Mucosa of gallbladder (tissue), 1 donor: Measurements from ENCODE around the gene SLC1A1. TPM values are rescaled to one million over a fixed set of nuclear protein-coding genes. Genes with fewer than 3 reads are reported as not detected.
"Not testable (repeated sequence)": the region's sequence is repeated elsewhere in the genome, so short reads cannot be mapped to it uniquely, and the experiment has no call there.

Source experiments
- DNase-seq: peaks from one replicate; pipeline ENCODE4 v3.0.0-alpha.2; 2020; ENCODE audit warnings: low spot score
- total RNA-seq: library from RNA; stranded (reverse); gene quantifications from one replicate; pipeline ENCODE4 v1.2.1, GENCODE V29; 2021
- donor health status: DM: no; HTN: no; CAD: no.

SLC1A1 gene
- total RNA-seq, 1 donor from 2014 or later = 109 TPM

GRCh38 chr9:4541856-4542255 lies 51.6 kb downstream of the SLC1A1 start:
- DNase-seq = no peak

DNA sequence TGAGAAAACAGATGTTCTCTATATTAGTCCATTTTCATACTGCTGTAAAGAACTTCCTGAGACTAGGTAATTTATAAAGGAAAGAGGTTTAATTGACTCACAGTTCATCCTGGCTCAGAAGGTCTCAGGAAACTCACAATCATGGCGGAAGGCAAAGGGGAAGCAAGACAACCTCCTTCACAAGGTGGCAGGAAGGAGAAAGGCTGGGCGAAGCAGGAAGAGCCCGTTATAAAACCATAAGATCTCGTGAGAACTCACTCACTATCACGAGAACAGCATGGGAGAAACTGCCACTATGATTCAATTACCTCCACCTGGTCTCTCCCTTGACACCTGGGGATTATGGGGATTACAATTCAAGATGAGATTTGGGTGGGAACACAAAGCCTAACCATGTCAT lies 54.4 kb downstream of the SLC1A1 start:
- DNase-seq = not testable (repeated sequence)

- DNase-seq = no peak
Measured at GRCh38 chr9:4547016-4547415, 56.7 kb downstream of the SLC1A1 start.

DNA sequence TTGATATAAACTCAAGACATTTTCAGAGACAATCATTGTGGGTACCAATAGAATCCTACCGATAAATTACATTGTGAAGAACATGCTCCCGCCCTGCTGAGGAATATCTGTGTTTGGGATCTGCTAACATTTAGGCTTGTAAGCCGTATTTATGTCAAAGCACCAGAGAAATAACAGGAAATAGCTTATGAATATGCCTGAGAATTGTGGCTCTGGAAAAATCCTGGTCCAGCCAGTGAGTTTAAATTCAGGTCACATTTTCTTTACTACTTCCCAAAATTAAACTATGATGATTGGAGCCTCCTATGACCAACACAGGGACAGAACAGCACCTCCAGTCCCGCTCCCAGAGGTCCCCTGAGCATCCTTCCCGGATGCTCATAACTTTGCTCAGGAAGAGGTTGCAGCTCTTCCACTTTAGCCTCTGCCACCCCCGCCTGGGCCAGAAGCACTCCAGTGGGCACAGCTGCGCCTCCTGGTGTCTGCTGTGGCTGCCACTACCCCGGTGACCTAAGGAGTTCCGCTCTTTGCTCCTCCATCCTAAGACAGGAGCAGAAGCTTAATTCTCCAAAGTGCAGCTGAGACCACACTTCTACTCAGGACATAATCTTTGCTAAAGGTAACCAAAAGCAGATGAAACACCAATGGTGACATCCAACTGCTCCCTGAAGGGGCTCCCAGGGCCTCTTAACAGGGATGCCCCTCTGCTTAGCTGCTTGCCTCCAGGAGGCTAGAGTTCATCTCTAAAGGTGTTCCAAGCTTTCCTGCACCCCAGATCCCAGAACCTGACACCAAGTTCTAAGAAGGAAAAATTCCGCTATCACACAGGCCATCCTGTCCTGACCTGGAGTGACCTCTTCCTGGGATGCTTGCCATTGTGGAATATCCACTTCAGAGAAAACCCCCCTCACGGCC lies 58.8 kb downstream of the SLC1A1 start:
- DNase-seq = no peak

DNA sequence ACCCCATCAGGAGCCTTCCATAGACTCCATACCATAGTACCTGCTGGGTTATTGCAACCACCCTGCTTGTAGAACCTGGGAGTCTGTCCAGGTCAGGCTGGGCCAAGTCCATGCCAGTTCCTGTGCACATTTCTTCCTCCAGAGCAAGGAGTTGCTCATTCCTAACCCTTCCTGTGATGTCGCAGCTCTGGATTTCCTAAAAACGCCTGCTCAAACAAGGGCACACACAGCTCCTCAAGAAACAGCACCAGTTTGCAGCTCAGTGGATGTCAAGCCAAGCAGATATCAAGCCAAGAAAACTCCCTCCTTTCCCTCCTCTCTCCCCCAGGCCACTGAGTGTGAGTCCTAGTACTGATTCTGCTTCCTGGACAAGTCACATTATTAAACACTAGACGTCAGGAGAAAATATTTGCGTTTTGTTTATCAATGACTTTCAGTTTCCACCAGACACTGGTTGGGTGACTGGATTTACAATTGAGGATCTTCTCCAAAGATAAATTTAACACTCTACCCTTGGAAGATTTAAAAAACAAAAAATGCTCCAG lies 59.6 kb downstream of the SLC1A1 start:
- no peak for DNase-seq

GRCh38 chr9:4550777-4551484 lies 60.7 kb downstream of the SLC1A1 start:
- peak; percentile 43 for DNase-seq

DNA sequence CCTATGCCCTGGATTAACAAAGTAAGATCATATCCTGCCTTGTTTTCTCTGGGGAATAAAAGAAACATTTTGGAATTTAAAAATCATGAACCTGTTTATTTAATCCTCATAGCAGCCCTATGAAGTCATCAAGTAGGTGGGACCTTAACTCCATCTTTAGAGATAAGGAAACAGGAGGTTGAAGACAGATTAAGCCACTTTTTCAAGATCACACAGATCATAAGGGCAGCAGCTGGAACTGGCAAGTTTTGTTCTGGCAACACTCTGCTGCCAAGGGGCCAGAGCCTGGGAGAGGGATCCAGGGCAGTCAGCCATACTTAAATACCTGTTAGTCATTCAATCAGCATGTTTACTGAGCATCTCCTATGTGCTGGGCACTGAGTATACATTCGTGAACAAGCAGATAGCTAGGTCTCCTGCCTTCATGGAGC lies 63.7 kb downstream of the SLC1A1 start:
- DNase-seq = no peak

DNA sequence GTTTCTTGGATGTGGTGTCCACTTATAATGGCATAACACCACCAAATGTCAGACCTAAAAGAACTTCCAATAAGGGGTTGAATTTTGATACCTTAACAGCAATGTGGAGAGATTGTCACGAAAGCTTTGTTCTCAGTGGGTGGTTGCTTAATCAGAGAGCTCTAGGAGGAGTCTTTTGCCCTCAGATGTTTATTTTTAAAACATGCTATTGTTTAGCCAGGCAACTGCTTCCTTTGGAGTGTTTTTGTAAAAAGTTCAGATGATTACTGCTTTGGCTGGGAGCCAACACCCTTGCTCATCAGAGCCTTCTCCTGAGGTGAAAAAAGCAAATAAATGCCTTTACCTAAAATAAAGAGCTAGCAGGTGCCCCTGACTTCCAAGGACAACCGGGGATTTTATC lies 65.0 kb downstream of the SLC1A1 start:
- DNase-seq = no peak

GRCh38 chr9:4558371-4558998 lies 68.2 kb downstream of the SLC1A1 start:
- DNase-seq = no peak

DNA sequence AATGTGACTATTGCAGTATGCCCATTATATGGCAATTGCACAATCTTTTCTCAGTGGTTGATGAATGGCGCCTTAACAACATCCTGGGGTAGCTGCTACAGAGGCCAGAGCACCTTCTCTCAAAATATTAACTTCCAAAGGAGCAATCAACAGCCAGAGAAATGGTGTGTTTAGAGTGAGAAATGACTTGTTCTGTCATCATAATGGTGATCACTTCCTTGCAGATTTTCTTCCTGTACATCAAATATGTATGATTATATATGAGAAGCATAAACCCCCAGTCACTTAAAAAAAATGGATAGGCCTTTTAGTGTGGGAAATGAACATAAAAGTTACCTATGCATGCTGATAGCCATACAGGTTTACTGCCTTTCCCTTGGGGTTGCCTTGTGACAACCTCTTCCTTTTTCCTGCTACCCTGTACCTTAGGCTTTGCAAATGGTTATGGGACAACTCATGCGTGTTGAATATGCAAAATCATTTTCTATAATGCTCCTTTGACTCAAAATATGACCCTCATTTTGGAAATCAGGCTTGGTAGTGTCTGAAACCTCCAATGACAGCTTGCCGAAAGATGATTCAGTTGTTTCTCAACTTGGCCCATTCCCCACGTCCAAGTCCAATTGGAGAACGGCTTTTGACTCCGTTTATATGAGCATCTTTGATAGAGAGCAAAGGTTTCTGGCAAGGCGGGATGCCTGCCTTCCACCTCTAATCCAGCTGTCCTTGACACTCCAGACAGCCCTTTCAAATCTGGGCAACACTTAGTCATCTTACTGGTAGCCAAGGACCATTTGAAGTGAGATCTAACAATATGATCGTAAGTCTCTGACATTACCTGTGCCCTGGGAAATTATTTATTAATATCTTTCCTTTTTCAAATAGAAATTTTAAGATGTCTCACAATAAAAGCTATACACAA lies 69.3 kb downstream of the SLC1A1 start:
- no peak for DNase-seq

DNA sequence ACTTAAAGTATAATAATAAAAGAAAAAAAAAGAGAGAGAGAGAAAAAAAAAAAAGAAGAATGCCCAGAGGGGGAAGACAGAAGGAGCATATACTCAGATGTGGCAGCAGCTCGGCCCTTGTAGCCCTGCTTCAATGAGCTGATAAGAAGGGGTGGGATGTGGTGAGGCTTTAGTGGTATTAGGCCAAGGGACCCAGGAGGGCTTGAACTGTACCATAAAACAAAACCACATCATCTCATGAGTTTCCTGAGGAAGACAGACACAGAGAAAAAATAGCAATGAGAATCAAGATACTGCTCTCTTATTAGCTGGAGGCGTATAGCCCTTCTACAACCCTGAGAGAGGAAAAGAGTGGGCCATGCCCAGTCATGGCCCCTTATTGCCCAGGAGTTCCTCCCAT lies 72.8 kb downstream of the SLC1A1 start:
- DNase-seq = no peak

DNA sequence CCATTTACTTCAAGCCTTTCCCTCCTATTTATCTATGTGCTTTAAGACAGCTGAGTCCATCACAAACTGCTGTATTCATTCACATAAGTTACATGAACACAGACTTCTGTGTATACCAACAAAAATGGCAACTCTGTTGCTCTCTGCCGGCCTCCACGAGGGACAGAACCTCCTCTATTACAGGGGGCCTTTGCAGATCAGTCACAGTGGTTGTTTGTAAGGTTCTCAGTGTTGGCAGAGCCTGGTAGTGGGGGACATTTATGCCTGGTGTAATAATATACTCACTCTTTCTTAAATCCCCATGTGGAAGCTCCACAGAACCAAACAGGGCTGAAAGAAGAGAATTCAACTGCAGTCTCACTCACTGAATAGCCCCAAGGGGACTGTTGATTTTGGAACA lies 76.5 kb downstream of the SLC1A1 start:
- DNase-seq = no peak

DNA sequence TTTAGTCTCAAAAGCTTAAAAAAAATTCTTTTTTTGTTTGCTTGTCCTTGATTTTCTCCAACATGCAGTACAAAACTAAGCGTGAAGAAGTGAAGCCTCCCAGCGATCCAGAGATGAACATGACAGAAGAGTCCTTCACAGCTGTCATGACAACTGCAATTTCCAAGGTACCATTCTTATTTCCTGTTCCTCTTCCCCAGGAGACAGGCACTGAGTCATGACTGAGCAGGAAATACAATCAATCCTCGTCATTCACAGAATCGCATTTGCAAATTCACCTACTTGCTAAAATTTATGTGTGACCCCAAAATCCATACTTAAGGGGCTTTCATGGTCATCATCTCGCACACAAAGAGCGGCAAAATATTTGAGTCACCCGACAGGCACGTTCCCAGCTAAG lies 77.3 kb downstream of the SLC1A1 start:
- no peak for DNase-seq

DNA sequence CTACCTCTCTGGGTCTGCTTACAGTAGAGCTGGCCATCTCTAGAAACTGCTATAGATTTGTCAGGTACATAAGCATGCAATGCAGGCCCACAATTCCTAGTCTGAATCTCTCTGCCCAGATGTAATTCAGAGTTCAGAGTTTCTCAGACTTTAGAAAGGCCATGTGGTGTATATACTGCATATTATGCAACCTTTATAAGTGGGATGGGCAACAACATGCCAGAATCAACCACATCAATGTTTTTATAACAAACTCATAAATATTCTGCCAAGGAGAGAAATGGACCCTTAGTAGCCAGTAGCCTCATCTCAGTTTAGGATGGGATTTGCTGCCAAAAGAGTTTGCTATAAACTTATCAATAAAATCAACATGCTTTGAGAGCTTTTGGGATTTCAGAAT lies 78.8 kb downstream of the SLC1A1 start:
- no peak for DNase-seq

GRCh38 chr9:4572184-4572826 lies 82.0 kb downstream of the SLC1A1 start:
- DNase-seq = no peak

GRCh38 chr9:4573176-4573575 lies 82.9 kb downstream of the SLC1A1 start:
- no peak for DNase-seq

- no peak for DNase-seq
Measured at GRCh38 chr9:4573634-4574389, 83.5 kb downstream of the SLC1A1 start.

DNA sequence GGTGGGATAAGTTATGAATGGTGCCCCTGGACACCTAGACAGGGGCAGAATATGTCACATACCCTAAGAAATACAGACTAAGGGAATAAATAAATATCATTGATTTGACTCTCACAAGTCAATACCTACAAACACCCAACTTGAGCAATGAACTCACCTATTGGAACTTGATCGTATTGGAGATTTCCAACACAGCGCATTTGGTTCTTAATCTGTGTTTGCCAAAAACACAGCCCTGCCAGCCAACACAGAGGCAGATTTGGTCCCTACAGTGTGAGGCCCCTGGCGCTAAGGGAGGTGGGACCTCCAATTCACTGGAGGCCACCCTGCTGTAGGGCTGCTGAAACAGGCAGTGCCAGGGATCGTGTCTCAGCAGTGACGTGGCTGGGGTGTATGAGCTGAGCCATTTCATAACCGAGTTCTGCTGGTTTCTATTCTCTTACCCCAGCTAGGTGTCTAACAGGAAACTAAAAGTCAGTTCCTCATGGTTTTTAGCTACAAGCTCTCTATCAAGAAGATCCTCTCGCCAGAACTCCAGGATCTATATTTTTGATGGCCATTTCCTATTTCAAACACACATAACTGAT lies 84.5 kb downstream of the SLC1A1 start:
- DNase-seq = no peak

DNA sequence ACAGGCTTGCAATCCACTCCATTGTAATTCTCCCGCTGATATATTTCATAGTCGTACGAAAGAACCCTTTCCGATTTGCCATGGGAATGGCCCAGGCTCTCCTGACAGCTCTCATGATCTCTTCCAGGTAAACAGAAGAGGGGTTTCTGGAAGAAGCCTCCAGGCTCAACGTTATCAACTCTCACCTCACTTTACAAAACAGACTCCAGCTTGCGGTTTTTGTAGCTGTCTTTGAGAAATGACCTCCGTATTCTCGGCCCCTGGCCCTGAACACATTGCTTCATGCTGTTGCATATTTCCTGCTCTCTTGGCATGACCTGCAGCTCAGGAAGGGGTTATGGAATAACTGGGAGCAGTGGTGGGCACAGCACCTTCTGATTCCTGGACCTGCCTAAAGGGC lies 85.7 kb downstream of the SLC1A1 start:
- DNase-seq = no peak

GRCh38 chr9:4576448-4576847 lies 86.2 kb downstream of the SLC1A1 start:
- no peak for DNase-seq
